GM12872 (cell line): ENCODE measurements around the gene NPDC1.

ENCODE experiments used
- CTCF ChIP-seq: IDR thresholded peaks from 3 replicates; pipeline ENCODE4 v1.5.1; 2011; ENCODE audit warnings: low read depth, mild to moderate bottlenecking, low read length, moderate library complexity; ENCODE audit not compliant: insufficient read depth

The NPDC1 gene

GRCh38 chr9:137026384-137026783, 19.6 kb downstream of the NPDC1 start:
- TF ChIP-seq CTCF = no peak

- no peak for TF ChIP-seq CTCF
These were observed 20.4 kb downstream of the NPDC1 start for GRCh38 chr9:137025517-137025966.

GRCh38 chr9:137023583-137023991, 22.4 kb downstream of the NPDC1 start:
- no peak for TF ChIP-seq CTCF

- TF ChIP-seq CTCF = no peak
These were observed 22.8 kb downstream of the NPDC1 start for GRCh38 chr9:137023157-137023556.

- no peak for TF ChIP-seq CTCF
These were observed 23.3 kb downstream of the NPDC1 start for GRCh38 chr9:137022662-137023008.

GRCh38 chr9:137021979-137022661, 23.9 kb downstream of the NPDC1 start:
- TF ChIP-seq CTCF = no peak

GRCh38 chr9:137021568-137021978, 24.4 kb downstream of the NPDC1 start:
- TF ChIP-seq CTCF = no peak
